IPS DF 19.7 (cell line): ENCODE data around the gene GREB1L.
A peak's percentile ranks its signal among the peaks of the same experiment; 100 is the strongest.
"Not testable (repeated sequence)": the region's sequence is repeated elsewhere in the genome, so short reads cannot be mapped to it uniquely, and the experiment has no call there.

Experiments
- DNase-seq: peaks from one replicate; pipeline ENCODE4 v3.0.0-alpha.2; 2013; ENCODE audit warnings: low read depth, low spot score

Gene GREB1L

GRCh38 chr18:21363348-21363747, 121.3 kb downstream of the GREB1L start:
- DNase-seq: no peak

- DNase-seq: no peak
Measured at GRCh38 chr18:21364471-21364870, 122.4 kb downstream of the GREB1L start.

GRCh38 chr18:21366896-21367295, 124.9 kb downstream of the GREB1L start:
- no peak for DNase-seq

DNA sequence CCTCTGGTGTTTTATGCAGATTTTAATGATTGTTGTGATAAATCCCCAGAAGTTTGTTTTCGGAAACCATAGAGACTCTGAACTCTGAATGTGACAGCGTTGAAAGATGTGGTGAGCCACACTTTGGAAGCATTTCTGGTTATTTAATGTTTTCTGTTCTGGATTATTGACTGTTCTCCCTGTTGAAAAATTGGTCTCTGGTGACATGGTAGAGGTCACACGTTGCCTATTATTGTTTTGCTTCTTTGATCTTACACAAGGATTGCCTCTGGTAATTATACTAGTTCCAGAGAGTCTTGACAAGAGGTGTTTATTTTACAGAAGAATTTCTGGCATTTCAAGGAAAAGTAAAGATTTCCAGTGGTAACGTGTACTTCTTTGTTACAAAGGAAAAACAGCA, 127.1 kb downstream of the GREB1L start:
- DNase-seq: no peak

DNA sequence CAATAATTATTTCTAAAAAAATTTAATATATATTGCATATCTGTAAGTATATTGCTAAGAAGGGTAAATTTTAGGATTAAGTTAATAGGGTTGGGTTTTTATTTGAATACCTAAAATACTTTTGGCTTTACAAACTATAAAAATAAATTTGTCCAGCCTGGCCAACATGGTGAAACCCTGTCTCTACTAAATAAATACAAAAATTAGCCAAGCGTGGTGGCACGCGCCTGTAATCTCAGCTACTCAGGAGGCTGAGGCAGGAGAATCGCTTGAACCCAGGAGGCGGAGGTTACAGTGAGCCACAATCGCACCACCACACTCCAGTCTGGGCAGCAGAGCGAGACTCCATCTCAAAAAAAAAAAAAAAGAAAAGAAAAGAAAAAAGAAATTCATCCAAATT, 127.6 kb downstream of the GREB1L start:
- DNase-seq: not testable (repeated sequence)

DNA sequence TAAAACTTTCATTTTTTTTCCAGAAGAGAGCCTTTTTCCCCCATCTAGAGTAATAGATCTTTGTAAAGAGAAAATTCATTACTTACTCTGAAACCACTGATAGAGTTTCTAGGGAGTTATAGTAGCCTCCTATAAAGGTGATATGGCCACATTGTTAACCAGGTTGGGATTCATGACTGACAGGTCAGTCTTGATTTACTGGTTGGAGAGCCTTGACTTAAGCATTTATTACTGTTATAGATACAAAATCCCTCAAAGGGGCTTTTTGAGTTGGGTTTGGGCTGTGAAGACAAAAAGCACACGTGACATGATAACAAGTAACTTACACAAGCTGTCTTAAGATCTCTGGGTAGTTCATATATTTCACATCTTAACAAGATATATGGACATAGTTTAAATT, 141.0 kb downstream of the GREB1L start:
- no peak for DNase-seq

DNA sequence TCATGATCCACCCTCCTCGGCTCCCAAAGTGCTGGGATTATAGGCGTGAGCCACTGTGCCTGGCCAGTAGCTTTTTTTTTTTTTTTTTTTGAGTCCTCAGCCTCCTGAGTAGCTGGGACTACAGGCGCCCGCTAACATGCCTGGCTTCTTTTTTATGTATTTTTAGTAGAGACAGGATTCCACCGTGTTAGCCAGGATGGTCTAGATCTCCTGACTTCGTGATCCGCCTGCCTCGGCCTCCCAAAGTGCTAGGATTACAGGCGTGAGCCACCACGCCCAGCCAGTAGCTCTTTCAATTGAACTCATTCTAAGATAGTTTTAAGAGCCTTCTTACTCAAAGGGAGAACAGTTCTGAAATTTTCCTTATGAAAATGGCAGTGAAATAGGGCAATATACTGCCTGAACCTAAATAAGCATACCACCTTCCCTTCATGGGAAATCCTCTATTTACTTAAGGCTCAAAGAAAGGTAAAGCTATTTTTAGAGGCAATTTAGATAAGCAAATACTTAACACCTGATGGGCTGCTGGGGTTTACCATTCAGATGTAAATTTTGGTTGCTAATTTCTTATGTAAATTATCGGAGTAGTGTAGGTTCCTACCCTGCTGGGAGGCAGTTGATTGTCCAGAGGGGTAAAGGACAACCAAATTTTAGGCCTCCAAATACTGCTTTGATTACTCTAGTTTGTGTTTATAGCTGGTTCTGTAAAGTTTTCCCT, 144.7 kb downstream of the GREB1L start:
- DNase-seq: peak; percentile 72

- no peak for DNase-seq
Measured at GRCh38 chr18:21387886-21388285, 145.9 kb downstream of the GREB1L start.

DNA sequence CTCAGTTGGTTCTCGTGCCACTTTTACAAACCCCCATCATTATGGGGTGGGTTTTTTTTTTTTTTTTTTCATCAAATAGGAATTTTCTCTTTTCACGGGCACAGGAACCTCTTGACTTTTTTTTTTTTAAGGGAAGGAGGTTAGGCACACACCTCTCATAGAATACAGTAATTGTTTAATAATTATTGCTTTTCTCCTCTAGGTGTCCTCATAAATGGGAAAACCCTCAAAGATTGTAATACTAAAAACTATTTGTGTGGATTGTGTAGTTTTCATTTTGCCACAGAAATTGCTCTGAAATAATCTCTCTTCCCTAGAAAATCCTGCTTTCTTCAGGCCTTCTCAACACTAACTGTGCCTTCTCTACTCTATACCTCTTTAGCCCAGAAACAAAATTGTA, 147.3 kb downstream of the GREB1L start:
- DNase-seq: no peak

- no peak for DNase-seq
Measured at GRCh38 chr18:21389903-21390302, 147.9 kb downstream of the GREB1L start.

- DNase-seq: no peak
Measured at GRCh38 chr18:21391074-21391673, 149.1 kb downstream of the GREB1L start.

DNA sequence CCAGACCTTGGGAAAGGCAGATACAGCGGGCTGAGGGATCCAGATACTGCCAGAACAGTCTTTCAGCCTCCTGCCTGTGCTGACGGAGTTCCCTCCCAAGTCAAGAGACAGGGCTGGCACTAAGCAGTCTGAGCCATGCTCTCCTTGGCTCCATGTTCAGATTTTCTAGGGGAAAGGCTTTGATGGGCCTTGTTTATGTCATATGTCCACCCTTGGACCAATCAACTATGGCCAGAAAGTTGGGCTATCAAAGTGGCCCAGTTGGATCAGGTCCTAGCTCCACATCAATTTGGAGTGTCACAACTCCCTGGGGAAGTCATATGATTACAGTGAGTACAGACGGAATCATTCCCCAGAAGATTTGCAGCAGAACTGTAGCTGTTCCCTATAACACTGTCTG, 152.0 kb downstream of the GREB1L start:
- no peak for DNase-seq

DNA sequence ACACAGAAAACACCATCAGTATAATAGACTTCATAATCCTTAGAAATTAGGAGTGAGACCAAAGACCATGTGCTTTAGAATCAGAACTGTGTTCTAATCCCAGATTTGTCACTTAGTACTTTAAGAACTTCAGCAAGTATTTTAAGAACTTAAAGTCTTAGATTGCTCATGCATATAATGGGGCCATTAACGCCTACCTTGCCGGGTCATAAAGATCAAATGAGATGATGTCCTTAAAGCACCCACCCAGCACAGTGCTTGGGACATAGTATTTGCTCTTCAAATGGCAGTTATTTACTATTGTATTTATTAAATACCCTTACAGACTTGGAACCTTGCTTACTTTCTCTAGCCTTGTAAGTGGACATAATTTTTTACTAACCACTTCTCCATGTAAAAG, 156.1 kb downstream of the GREB1L start:
- DNase-seq: no peak

GRCh38 chr18:21402272-21402671, 160.2 kb downstream of the GREB1L start:
- no peak for DNase-seq

- DNase-seq: no peak
Measured at GRCh38 chr18:21404426-21404825, 162.4 kb downstream of the GREB1L start.

DNA sequence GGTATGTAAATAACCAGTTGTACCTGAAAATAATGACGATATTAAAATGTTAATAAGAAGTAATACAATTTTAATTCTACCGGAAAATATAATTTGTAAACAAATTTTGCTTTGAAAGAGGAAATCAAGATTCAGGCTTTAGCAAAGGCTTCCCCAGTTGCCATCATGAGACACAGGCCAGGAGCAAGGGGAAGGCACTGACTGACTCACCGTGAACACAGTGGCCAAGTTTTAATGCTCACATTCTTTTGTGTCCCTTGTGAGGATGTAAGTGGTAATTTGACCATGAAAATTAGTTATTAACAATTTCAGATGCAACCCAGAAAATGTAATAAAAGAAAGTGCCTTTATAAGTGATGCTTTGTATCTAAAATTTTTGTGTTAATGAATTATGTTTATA, 164.1 kb downstream of the GREB1L start:
- no peak for DNase-seq

GRCh38 chr18:21408681-21409080, 166.6 kb downstream of the GREB1L start:
- no peak for DNase-seq

DNA sequence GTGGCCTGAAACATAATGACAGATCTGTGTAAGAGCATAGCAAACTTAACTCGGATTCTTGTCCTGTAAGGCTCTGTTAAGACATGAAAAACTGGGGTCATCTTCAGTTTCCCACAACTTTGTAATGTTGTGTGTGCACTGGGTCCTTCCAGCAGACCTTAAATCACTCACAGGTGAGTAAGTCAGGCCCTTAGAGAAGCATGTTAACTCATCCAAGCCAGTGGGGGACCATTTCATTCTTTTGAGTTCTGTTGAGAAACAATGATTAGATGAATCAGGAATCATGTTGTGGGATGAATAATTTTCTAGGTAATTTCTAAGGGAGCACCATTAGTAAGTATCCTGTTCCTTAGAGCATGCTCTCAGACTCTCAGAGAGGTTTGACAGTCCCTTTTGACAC, 191.4 kb downstream of the GREB1L start:
- no peak for DNase-seq

DNA sequence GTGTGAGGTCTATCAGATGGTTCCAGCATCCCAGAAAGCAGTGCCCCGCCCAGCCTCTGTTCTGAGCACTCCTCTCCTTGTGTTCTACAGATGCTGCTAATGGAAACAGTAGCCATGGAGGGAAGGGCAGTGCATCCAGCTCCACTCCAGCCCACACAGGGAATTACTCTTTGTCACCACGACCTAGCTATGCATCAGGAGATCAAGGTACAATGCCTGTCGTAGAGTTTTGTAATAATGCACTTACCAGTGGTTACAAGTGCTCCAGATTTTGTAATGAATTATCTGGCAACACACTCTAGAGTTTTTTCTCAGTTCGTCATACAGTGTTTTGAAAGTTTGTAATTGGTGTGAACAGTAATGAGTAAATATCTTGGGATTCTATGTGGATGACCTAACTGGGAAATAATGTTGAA, 197.4 kb downstream of the GREB1L start:
- DNase-seq: no peak

- DNase-seq: no peak
Measured at GRCh38 chr18:21441670-21442069, 199.6 kb downstream of the GREB1L start.

GRCh38 chr18:21443776-21444464, 201.9 kb downstream of the GREB1L start:
- no peak for DNase-seq

GRCh38 chr18:21444465-21445212, 202.6 kb downstream of the GREB1L start:
- DNase-seq: peak; percentile 33
